CD14-positive monocyte (primary cell): ENCODE data around the gene FAM24A. TPM values are rescaled to one million over a fixed set of nuclear protein-coding genes. Genes with fewer than 3 reads are reported as not detected.

Experiments
- DNase-seq, 3 donors: peaks; one replicate each; pipeline ENCODE4 v3.0.0-alpha.2; 2011 to 2022
- H2AFZ ChIP-seq: 2 replicates; pipeline ENCODE4 v1.6.0; 2012; ENCODE audit warnings: mild to moderate bottlenecking, low read depth, low read length, inconsistent platforms; ENCODE audit not compliant: insufficient read depth, poor library complexity, severe bottlenecking
- H3K27ac ChIP-seq, 2 donors: 1 replicate in 1 of 2; 2 replicates in 1 of 2; pipeline ENCODE4 v1.5.1; 2012 to 2013; ENCODE audit warnings: low read length in 2 of 2, control low read depth in 1 of 2, inconsistent platforms in 1 of 2, low read depth in 1 of 2, mild to moderate bottlenecking in 1 of 2
- H3K27me3 ChIP-seq, 2 donors: one replicate each; pipeline versions ENCODE4 v1.6.0 to v1.6.1; 2011 to 2013; ENCODE audit warnings: low read length in 2 of 2; ENCODE audit not compliant: control insufficient read depth in 2 of 2, insufficient read depth in 2 of 2
- H3K36me3 ChIP-seq, 2 donors: replicated peaks in 1 of 2; 1 replicate in 1 of 2; 2 replicates in 1 of 2; pipeline versions ENCODE4 v1.5.1 to v1.6.1; 2012 to 2013; ENCODE audit warnings: low read length in 2 of 2, control low read depth in 1 of 2, inconsistent platforms in 1 of 2, mild to moderate bottlenecking in 1 of 2; ENCODE audit not compliant: insufficient read depth in 2 of 2, control insufficient read depth in 1 of 2
- H3K4me1 ChIP-seq, 2 donors: 1 replicate in 1 of 2; 2 replicates in 1 of 2; pipeline versions ENCODE4 v1.5.1 to v1.6.1; 2012 to 2013; ENCODE audit warnings: low read length in 2 of 2, control low read depth in 1 of 2, inconsistent platforms in 1 of 2, mild to moderate bottlenecking in 1 of 2, moderate library complexity in 1 of 2; ENCODE audit not compliant: insufficient read depth in 2 of 2, control insufficient read depth in 1 of 2
- H3K4me2 ChIP-seq: replicated peaks from 2 replicates; pipeline ENCODE3; 2012; ENCODE audit warnings: low read length, moderate library complexity, mild to moderate bottlenecking; ENCODE audit not compliant: poor library complexity, severe bottlenecking; ENCODE audit errors: extremely low read depth
- H3K4me3 ChIP-seq, 3 experiments: fragments of 200-600 bp in 1 of 3; sonication (generic) in 1 of 3; replicated peaks in 1 of 3; 1 replicate in 2 of 3; 2 replicates in 1 of 3; pipeline ENCODE4 v1.5.1; 2011 to 2013; ENCODE audit warnings: low read length in 3 of 3, mild to moderate bottlenecking in 3 of 3, control low read depth in 2 of 3, low read depth in 2 of 3, inconsistent platforms in 1 of 3, moderate library complexity in 1 of 3
- H3K79me2 ChIP-seq: 2 replicates; pipeline ENCODE4 v1.6.0; 2012; ENCODE audit warnings: mild to moderate bottlenecking, control low read depth, inconsistent platforms, low read length, moderate library complexity; ENCODE audit not compliant: insufficient read depth
- H3K9ac ChIP-seq: 2 replicates; pipeline ENCODE4 v1.6.0; 2017; ENCODE audit warnings: low read length, mild to moderate bottlenecking; ENCODE audit not compliant: insufficient read depth, poor library complexity, severe bottlenecking
- H3K9me3 ChIP-seq, 2 donors: replicated peaks in 1 of 2; 1 replicate in 1 of 2; 2 replicates in 1 of 2; pipeline versions ENCODE4 v1.5.1 to v1.6.1; 2012 to 2013; ENCODE audit warnings: low read length in 2 of 2, control low read depth in 1 of 2; ENCODE audit not compliant: control insufficient read depth in 1 of 2, insufficient read depth in 1 of 2
- H4K20me1 ChIP-seq: 2 replicates; pipeline ENCODE4 v1.6.0; 2012; ENCODE audit warnings: mild to moderate bottlenecking, low read length, control low read depth, moderate library complexity; ENCODE audit not compliant: insufficient read depth
- H3K27ac Mint-ChIP-seq, 7 donors: one replicate each; pipeline ENCODE4 v1.8.0; 2020; ENCODE audit warnings: mild to moderate bottlenecking in 7 of 7, mixed read lengths in 7 of 7, moderate library complexity in 6 of 7, inconsistent platforms in 2 of 7
- H3K27me3 Mint-ChIP-seq, 3 donors: one replicate each; pipeline ENCODE4 v1.8.0; 2021 to 2022; ENCODE audit warnings: low read depth in 3 of 3, mild to moderate bottlenecking in 3 of 3, mixed read lengths in 3 of 3, moderate library complexity in 3 of 3, inconsistent platforms in 1 of 3
- H3K36me3 Mint-ChIP-seq, 2 donors: one replicate each; pipeline ENCODE4 v1.8.0; 2020; ENCODE audit warnings: mixed read lengths in 2 of 2, inconsistent platforms in 1 of 2, mild to moderate bottlenecking in 1 of 2
- H3K4me1 Mint-ChIP-seq: one replicate; pipeline ENCODE4 v1.8.0; 2020; ENCODE audit warnings: mild to moderate bottlenecking, mixed read lengths
- H3K4me3 Mint-ChIP-seq, 2 donors: one replicate each; pipeline ENCODE4 v1.8.0; 2020; ENCODE audit warnings: mild to moderate bottlenecking in 2 of 2, mixed read lengths in 2 of 2, moderate library complexity in 1 of 2
- H3K9me3 Mint-ChIP-seq, 7 donors: one replicate each; pipeline ENCODE4 v1.8.0; 2020 to 2022; ENCODE audit warnings: mixed read lengths in 7 of 7, mild to moderate bottlenecking in 6 of 7, moderate library complexity in 6 of 7, inconsistent platforms in 2 of 7
- WGBS: methylation state at CpG from one replicate; pipeline ENCODE4 v1.1.5; 2013; ENCODE audit warnings: missing lambda C conversion rate; ENCODE audit not compliant: insufficient coverage; 5-methylcytosine and 5-hydroxymethylcytosine counted together
- intact Hi-C, 2 donors: fragments of 100-400 bp; cut with micrococcal nuclease; formaldehyde crosslinking; loops; one replicate each; pipeline versions ENCODE4 v1.15.0 to v1.15.1; 2023
- polyA plus RNA-seq, 3 donors: library from polyadenylated mRNA; depleted of rRNA in 1 of 3; unstranded in 2 of 3; stranded (reverse) in 1 of 3; fragments of 300-500 nt in 2 of 3; fragments of >200 nt in 1 of 3; fragmentation: Illumina TruSeq in 2 of 3; gene quantifications; 1 replicate in 2 of 3; 2 replicates in 1 of 3; pipeline ENCODE4 v1.2.3, GENCODE V29; 2012 to 2021
- TF ChIP-seq, protein P1 (sequence below): fragments of 200-600 bp; IDR thresholded peaks from one replicate; pipeline ENCODE4 v1.8.0; 2022; ENCODE audit warnings: antibody characterized with exemption, mild to moderate bottlenecking

The FAM24A gene
- polyA plus RNA-seq, 3 donors: not detected

DNA sequence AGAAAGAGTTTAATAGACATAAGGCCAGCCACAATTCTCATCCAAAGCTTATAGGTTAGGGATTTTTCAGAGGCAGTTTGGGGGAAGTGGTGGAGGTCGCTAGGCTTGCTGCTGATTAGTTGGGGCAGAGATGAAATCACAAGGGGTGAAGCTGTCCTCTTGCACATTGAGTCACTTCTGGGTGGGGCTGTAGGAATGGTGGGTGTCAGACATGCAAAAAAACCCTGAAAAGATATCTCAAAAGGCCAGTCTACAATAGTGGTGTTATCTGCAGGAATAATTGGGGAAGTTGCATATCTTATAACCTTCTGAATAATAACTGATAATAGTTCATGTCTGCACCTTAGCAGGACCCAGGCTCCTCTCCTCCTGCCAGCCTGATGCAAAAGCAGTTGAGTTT lies 33.1 kb upstream of the FAM24A start:
- intact Hi-C loops: loop anchor here in 1 of 2 donors (10.0 kb wide), 1 partner anchor 278 kb away; the partner anchor contains the start of gene BUB3
- TF ChIP-seq, protein P1, sequence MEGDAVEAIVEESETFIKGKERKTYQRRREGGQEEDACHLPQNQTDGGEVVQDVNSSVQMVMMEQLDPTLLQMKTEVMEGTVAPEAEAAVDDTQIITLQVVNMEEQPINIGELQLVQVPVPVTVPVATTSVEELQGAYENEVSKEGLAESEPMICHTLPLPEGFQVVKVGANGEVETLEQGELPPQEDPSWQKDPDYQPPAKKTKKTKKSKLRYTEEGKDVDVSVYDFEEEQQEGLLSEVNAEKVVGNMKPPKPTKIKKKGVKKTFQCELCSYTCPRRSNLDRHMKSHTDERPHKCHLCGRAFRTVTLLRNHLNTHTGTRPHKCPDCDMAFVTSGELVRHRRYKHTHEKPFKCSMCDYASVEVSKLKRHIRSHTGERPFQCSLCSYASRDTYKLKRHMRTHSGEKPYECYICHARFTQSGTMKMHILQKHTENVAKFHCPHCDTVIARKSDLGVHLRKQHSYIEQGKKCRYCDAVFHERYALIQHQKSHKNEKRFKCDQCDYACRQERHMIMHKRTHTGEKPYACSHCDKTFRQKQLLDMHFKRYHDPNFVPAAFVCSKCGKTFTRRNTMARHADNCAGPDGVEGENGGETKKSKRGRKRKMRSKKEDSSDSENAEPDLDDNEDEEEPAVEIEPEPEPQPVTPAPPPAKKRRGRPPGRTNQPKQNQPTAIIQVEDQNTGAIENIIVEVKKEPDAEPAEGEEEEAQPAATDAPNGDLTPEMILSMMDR: no peak

DNA sequence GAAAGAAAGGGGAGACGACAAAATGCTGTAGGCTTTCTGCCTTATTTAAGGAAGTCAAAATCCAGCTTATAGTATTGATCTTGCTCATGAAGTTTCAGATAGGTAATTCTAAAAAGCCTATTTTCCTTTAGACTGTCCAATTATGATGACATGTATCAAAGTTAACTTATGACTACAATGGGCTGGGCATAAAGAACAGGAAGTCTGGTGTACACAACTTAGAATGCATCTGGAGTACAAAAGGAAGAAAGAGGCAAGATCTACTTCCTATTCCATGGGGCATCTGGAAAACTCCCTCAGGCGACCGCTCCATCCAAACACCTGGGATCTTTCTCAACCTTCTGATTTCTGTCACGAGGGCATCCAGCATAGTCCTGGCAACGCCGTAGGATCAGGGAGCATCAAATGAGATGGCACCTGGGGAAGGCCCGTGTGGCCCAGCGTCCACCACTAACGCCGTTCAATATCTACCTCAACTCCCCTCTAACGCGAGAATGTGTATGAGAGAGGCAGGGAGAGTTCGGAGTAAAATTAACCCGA lies 31.5 kb upstream of the FAM24A start:
- peak overlapping the region; percentile 80 for H3K4me2 ChIP-seq
- peaks cover 3 to 5% of the 10 kb centered on the region in 2 donors for H3K27me3 ChIP-seq
- Mint-ChIP-seq H3K27me3 (peaks cover 2 to 24% (median 12%) of the 10 kb centered on the region in 3 donors), H3K9me3 (peaks cover 0 to 14% (median 4%) of the 10 kb centered on the region in 7 donors), H3K36me3 (peaks cover 2 to 3% of the 10 kb centered on the region in 2 donors), H3K4me1 (peaks cover 30% of the 10 kb centered on the region), H3K4me3 (peak overlapping the region; percentile 84 to 89), H3K27ac (peak overlapping the region; percentile 30 to 85 (median 71))
- H3K9me3 ChIP-seq: peaks cover 0 to 3% of the 10 kb centered on the region in 2 donors
- intact Hi-C loops: loop anchor here in 1 of 2 donors (10.0 kb wide), 1 partner anchor 276 kb away; the partner anchor contains the start of gene BUB3
- no peaks in the 10 kb centered on the region for H4K20me1 ChIP-seq
- peaks cover 15 to 16% of the 10 kb centered on the region in 2 donors for H3K4me1 ChIP-seq
- peak overlapping the region; percentile 30 to 76 (median 49) for H3K4me3 ChIP-seq
- WGBS: 40% methylated on average over 6 of the region's 14 CpGs
- TF ChIP-seq, protein P1: no peak
- H2AFZ ChIP-seq: peak overlapping the region; percentile 90
- no peaks in the 10 kb centered on the region for H3K36me3 ChIP-seq
- H3K79me2 ChIP-seq: peaks cover 10% of the 10 kb centered on the region
- DNase-seq: peak in 2 of 3 donors; percentile 15 to 24
- peak overlapping the region; percentile 50 for H3K9ac ChIP-seq
- H3K27ac ChIP-seq: peak overlapping the region; percentile 24 to 30

More for the DNA sequence above, 33.1 kb upstream of the FAM24A start:
- Histone ChIP-seq H4K20me1 (no peaks in the 10 kb centered on the region), H3K27me3 (peaks cover 3 to 5% of the 10 kb centered on the region in 2 donors), H3K4me3 (no peak overlapping the region), H3K4me1 (peaks cover 15 to 16% of the 10 kb centered on the region in 2 donors), H3K27ac (no peak overlapping the region), H2AFZ (no peak overlapping the region), H3K9me3 (peaks cover 0 to 3% of the 10 kb centered on the region in 2 donors), H3K36me3 (no peaks in the 10 kb centered on the region), H3K4me2 (no peak overlapping the region), H3K79me2 (peaks cover 10% of the 10 kb centered on the region), H3K9ac (no peak overlapping the region)
- Mint-ChIP-seq H3K4me3 (no peak overlapping the region), H3K9me3 (peaks cover 0 to 15% (median 4%) of the 10 kb centered on the region in 7 donors), H3K27ac (no peak overlapping the region), H3K36me3 (peaks cover 2 to 3% of the 10 kb centered on the region in 2 donors), H3K4me1 (peaks cover 30% of the 10 kb centered on the region), H3K27me3 (peaks cover 2 to 24% (median 10%) of the 10 kb centered on the region in 3 donors)
- WGBS: 83% methylated on average over 1 of the region's 1 CpG
- DNase-seq: no peak
